ENCODE measurements around the gene HRH3.

GRCh38 chr20:62175711-62176110 lies 44.4 kb downstream of the HRH3 start:
- TF ChIP-seq ZNF629 (tag by site-specific recombination; IDR thresholded peaks at IDR 0.05) (no peak), CTCF (tag by site-specific recombination; IDR thresholded peaks at IDR 0.05) (no peak)

Measured in HEK293 (cell line).